Liver (tissue), 3 donors: ENCODE data around the gene CD164L2.

Experiments
- ATF3 ChIP-seq: IDR thresholded peaks from 2 replicates; pipeline ENCODE4 v1.6.1; 2016; ENCODE audit warnings: antibody characterized with exemption
- FOXA1 ChIP-seq: IDR thresholded peaks from 2 replicates; pipeline ENCODE4 v1.6.1; 2016; ENCODE audit warnings: antibody characterized with exemption
- RAD21 ChIP-seq, 2 donors: IDR thresholded peaks; 2 replicates each; pipeline ENCODE4 v1.6.1; 2016; ENCODE audit warnings: antibody characterized with exemption in 2 of 2, mild to moderate bottlenecking in 2 of 2
- TF ChIP-seq, protein P1 (sequence below): fragments of 150-350 bp; IDR thresholded peaks from 2 replicates; pipeline ENCODE4 v1.5.1; 2017; ENCODE audit warnings: improper control_type of control experiment, low read depth, low read length; ENCODE audit not compliant: missing input control
- TF ChIP-seq, protein P2 (sequence below): IDR thresholded peaks from 2 replicates; pipeline ENCODE4 v1.6.1; 2016; ENCODE audit warnings: antibody characterized with exemption, mild to moderate bottlenecking
- TF ChIP-seq, protein P3 (sequence below): IDR thresholded peaks from 2 replicates; pipeline ENCODE4 v1.6.1; 2016; ENCODE audit warnings: antibody characterized with exemption
- donor health status: healthy.
- donor health status: healthy.

- TF ChIP-seq, protein P1, sequence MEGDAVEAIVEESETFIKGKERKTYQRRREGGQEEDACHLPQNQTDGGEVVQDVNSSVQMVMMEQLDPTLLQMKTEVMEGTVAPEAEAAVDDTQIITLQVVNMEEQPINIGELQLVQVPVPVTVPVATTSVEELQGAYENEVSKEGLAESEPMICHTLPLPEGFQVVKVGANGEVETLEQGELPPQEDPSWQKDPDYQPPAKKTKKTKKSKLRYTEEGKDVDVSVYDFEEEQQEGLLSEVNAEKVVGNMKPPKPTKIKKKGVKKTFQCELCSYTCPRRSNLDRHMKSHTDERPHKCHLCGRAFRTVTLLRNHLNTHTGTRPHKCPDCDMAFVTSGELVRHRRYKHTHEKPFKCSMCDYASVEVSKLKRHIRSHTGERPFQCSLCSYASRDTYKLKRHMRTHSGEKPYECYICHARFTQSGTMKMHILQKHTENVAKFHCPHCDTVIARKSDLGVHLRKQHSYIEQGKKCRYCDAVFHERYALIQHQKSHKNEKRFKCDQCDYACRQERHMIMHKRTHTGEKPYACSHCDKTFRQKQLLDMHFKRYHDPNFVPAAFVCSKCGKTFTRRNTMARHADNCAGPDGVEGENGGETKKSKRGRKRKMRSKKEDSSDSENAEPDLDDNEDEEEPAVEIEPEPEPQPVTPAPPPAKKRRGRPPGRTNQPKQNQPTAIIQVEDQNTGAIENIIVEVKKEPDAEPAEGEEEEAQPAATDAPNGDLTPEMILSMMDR: no peak
- no peak for TF ChIP-seq RAD21 (IDR thresholded peaks at IDR 0.05)
- TF ChIP-seq FOXA1: no peak
- TF ChIP-seq, protein P2, sequence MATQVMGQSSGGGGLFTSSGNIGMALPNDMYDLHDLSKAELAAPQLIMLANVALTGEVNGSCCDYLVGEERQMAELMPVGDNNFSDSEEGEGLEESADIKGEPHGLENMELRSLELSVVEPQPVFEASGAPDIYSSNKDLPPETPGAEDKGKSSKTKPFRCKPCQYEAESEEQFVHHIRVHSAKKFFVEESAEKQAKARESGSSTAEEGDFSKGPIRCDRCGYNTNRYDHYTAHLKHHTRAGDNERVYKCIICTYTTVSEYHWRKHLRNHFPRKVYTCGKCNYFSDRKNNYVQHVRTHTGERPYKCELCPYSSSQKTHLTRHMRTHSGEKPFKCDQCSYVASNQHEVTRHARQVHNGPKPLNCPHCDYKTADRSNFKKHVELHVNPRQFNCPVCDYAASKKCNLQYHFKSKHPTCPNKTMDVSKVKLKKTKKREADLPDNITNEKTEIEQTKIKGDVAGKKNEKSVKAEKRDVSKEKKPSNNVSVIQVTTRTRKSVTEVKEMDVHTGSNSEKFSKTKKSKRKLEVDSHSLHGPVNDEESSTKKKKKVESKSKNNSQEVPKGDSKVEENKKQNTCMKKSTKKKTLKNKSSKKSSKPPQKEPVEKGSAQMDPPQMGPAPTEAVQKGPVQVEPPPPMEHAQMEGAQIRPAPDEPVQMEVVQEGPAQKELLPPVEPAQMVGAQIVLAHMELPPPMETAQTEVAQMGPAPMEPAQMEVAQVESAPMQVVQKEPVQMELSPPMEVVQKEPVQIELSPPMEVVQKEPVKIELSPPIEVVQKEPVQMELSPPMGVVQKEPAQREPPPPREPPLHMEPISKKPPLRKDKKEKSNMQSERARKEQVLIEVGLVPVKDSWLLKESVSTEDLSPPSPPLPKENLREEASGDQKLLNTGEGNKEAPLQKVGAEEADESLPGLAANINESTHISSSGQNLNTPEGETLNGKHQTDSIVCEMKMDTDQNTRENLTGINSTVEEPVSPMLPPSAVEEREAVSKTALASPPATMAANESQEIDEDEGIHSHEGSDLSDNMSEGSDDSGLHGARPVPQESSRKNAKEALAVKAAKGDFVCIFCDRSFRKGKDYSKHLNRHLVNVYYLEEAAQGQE: no peak
- no peak for TF ChIP-seq ATF3
- TF ChIP-seq, protein P3, sequence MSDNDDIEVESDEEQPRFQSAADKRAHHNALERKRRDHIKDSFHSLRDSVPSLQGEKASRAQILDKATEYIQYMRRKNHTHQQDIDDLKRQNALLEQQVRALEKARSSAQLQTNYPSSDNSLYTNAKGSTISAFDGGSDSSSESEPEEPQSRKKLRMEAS: no peak
Observed at GRCh38 chr1:27361553-27361952, 21.6 kb downstream of the CD164L2 start.
